Right atrium auricular region (tissue), 2 donors: ENCODE data around the gene ZBTB3. TPM values are rescaled to one million over a fixed set of nuclear protein-coding genes. Genes with fewer than 3 reads are reported as not detected.

ENCODE experiments used
- DNase-seq: peaks from one replicate; pipeline ENCODE4 v3.0.0-alpha.2; 2019; ENCODE audit warnings: low spot score
- H3K27ac ChIP-seq, 2 donors: fragments of 200-600 bp; sonication (generic); 1 replicate in 1 of 2; 2 replicates in 1 of 2; pipeline ENCODE4 v1.5.1; 2016 to 2019
- H3K27me3 ChIP-seq, 2 donors: fragments of 200-600 bp; sonication (generic); one replicate each; pipeline versions ENCODE4 v1.5.1 to v1.6.0; 2017 to 2019
- H3K36me3 ChIP-seq: fragments of 200-600 bp; sonication (generic); one replicate; pipeline ENCODE4 v1.5.1; 2016
- H3K4me1 ChIP-seq, 2 donors: fragments of 200-600 bp; sonication (generic); one replicate each; pipeline versions ENCODE4 v1.5.1 to v1.6.0; 2017 to 2019
- H3K4me3 ChIP-seq, 2 donors: fragments of 200-600 bp; sonication (generic); 1 replicate in 1 of 2; 2 replicates in 1 of 2; pipeline ENCODE4 v1.5.1; 2017 to 2019; ENCODE audit warnings: mild to moderate bottlenecking in 1 of 2, moderate library complexity in 1 of 2
- H3K9me3 ChIP-seq, 2 donors: fragments of 200-600 bp; sonication (generic); one replicate each; pipeline ENCODE4 v1.5.1; 2019
- CTCF ChIP-seq, 2 donors: fragments of 200-600 bp; sonication (generic); IDR thresholded peaks; one replicate each; pipeline ENCODE4 v1.5.1; 2019; ENCODE audit warnings: antibody characterized with exemption in 2 of 2
- total RNA-seq, 2 donors: library from RNA; depleted of rRNA; stranded (reverse); fragments of >200 nt; gene quantifications; one replicate each; pipeline ENCODE4 v1.1.0, GENCODE V29; 2016

The ZBTB3 gene
- total RNA-seq, 2 donors from 2014 or later: 5.1 to 7.8 TPM

- Histone ChIP-seq H3K4me3 (peak overlapping the region; percentile 90 to 99), H3K27ac (peak overlapping the region; percentile 98 to 100), H3K27me3 (no peaks in the 10 kb centered on the region), H3K9me3 (no peaks in the 10 kb centered on the region), H3K4me1 (peaks cover 0 to 38% of the 10 kb centered on the region in 2 donors), H3K36me3 (peaks cover 19% of the 10 kb centered on the region)
- DNase-seq: peak; percentile 92
- TF ChIP-seq CTCF (IDR thresholded peaks at IDR 0.05): peak; percentile 89 to 94
Measured at GRCh38 chr11:62786318-62787004, 32.5 kb upstream of the ZBTB3 start.

- Histone ChIP-seq H3K4me3 (no peak overlapping the region), H3K27me3 (no peaks in the 10 kb centered on the region), H3K4me1 (peaks cover 0 to 10% of the 10 kb centered on the region in 2 donors), H3K27ac (no peak overlapping the region), H3K36me3 (peaks cover 18% of the 10 kb centered on the region), H3K9me3 (no peaks in the 10 kb centered on the region)
- no peak for TF ChIP-seq CTCF (IDR thresholded peaks at IDR 0.05)
- DNase-seq: no peak
Measured at GRCh38 chr11:62782753-62783152, 28.8 kb upstream of the ZBTB3 start.

- no peak overlapping the region for H3K27ac ChIP-seq
- DNase-seq: no peak
- peaks cover 29% of the 10 kb centered on the region for H3K36me3 ChIP-seq
- no peak overlapping the region for H3K4me3 ChIP-seq
- H3K27me3 ChIP-seq: no peaks in the 10 kb centered on the region
- no peak for TF ChIP-seq CTCF (IDR thresholded peaks at IDR 0.05)
- no peaks in the 10 kb centered on the region for H3K4me1 ChIP-seq
- H3K9me3 ChIP-seq: no peaks in the 10 kb centered on the region
Measured at GRCh38 chr11:62778441-62778840, 24.5 kb upstream of the ZBTB3 start.

- Histone ChIP-seq H3K9me3 (no peaks in the 10 kb centered on the region), H3K36me3 (peaks cover 22% of the 10 kb centered on the region), H3K27ac (no peak overlapping the region), H3K4me1 (peaks cover 0 to under 1% of the 10 kb centered on the region in 2 donors), H3K4me3 (no peak overlapping the region), H3K27me3 (no peaks in the 10 kb centered on the region)
- DNase-seq: no peak
- TF ChIP-seq CTCF (IDR thresholded peaks at IDR 0.05): no peak
Measured at GRCh38 chr11:62777389-62777788, 23.4 kb upstream of the ZBTB3 start.

GRCh38 chr11:62775646-62776045 is 21.7 kb upstream of the ZBTB3 start:
- no peak for TF ChIP-seq CTCF (IDR thresholded peaks at IDR 0.05)
- Histone ChIP-seq H3K27ac (no peak overlapping the region), H3K4me3 (no peak overlapping the region), H3K9me3 (no peaks in the 10 kb centered on the region), H3K36me3 (peaks cover 18% of the 10 kb centered on the region), H3K4me1 (peaks cover 0 to 11% of the 10 kb centered on the region in 2 donors), H3K27me3 (no peaks in the 10 kb centered on the region)
- no peak for DNase-seq

GRCh38 chr11:62774407-62774806 is 20.4 kb upstream of the ZBTB3 start:
- peaks cover 0 to 21% of the 10 kb centered on the region in 2 donors for H3K4me1 ChIP-seq
- peaks cover 18% of the 10 kb centered on the region for H3K36me3 ChIP-seq
- H3K27ac ChIP-seq: no peak overlapping the region
- H3K27me3 ChIP-seq: no peaks in the 10 kb centered on the region
- no peak for TF ChIP-seq CTCF (IDR thresholded peaks at IDR 0.05)
- no peak for DNase-seq
- no peak overlapping the region for H3K4me3 ChIP-seq
- no peaks in the 10 kb centered on the region for H3K9me3 ChIP-seq
